Measurements from ENCODE around the gene ZNF280D.

GRCh38 chr15:56602253-56602652, 131.1 kb downstream of the ZNF280D start:
- no peak for TF ChIP-seq CREB1 (IDR thresholded peaks at IDR 0.05)
- TF ChIP-seq CTCF (IDR thresholded peaks at IDR 0.05; ENCODE audit: control extremely low read depth in 1 of 3, insufficient read depth in 1 of 3, low read depth in 1 of 3, low read length in 3 of 3) = no peak
- no peak for TF ChIP-seq TCF12 (IDR thresholded peaks at IDR 0.05; ENCODE audit: low read depth, low read length)
- TF ChIP-seq JUN (IDR thresholded peaks at IDR 0.05; ENCODE audit: low read depth, low read length) = no peak
- TF ChIP-seq MAX (IDR thresholded peaks at IDR 0.05) = no peak
- no peak for TF ChIP-seq EZH2 (IDR thresholded peaks at IDR 0.05; ENCODE audit: low read depth, low read length, severe bottlenecking)
- no peak for TF ChIP-seq CBX5 (IDR thresholded peaks at IDR 0.05; ENCODE audit: low read depth, low read length)
- no peak for TF ChIP-seq GABPA (IDR thresholded peaks at IDR 0.05; ENCODE audit: borderline replicate concordance, insufficient read depth, low read length)
- TF ChIP-seq RXRA (IDR thresholded peaks at IDR 0.05; ENCODE audit: insufficient read depth, low read depth, low read length) = no peak

Data from H1 (cell line).